Endothelial cell (in vitro differentiated cells): ENCODE results near the gene C3orf18. TPM values are rescaled to one million over a fixed set of nuclear protein-coding genes. Genes with fewer than 3 reads are reported as not detected.

Source experiments
- DNase-seq: peaks from one replicate; pipeline ENCODE4 v3.0.0; 2021; ENCODE audit warnings: low spot score
- H3K27ac Mint-ChIP-seq: one replicate; pipeline ENCODE4 v1.8.0; 2021; ENCODE audit warnings: mixed read lengths, inconsistent platforms; ENCODE audit not compliant: unreplicated experiment
- H3K27me3 Mint-ChIP-seq: one replicate; pipeline ENCODE4 v1.8.0; 2021; ENCODE audit warnings: mild to moderate bottlenecking, moderate library complexity, mixed read lengths, inconsistent platforms; ENCODE audit not compliant: unreplicated experiment
- H3K36me3 Mint-ChIP-seq: one replicate; pipeline ENCODE4 v1.8.0; 2021; ENCODE audit warnings: mild to moderate bottlenecking, low read depth, mixed read lengths, inconsistent platforms; ENCODE audit not compliant: unreplicated experiment
- H3K4me1 Mint-ChIP-seq: one replicate; pipeline ENCODE4 v1.8.0; 2021; ENCODE audit warnings: mild to moderate bottlenecking, mixed read lengths, inconsistent platforms; ENCODE audit not compliant: unreplicated experiment
- H3K4me3 Mint-ChIP-seq: one replicate; pipeline ENCODE4 v1.8.0; 2021; ENCODE audit warnings: mild to moderate bottlenecking, mixed read lengths, inconsistent platforms; ENCODE audit not compliant: unreplicated experiment
- H3K9me3 Mint-ChIP-seq: one replicate; pipeline ENCODE4 v1.8.0; 2021; ENCODE audit warnings: mixed read lengths, inconsistent platforms; ENCODE audit not compliant: unreplicated experiment
- CTCF ChIP-seq: fragments of 200-600 bp; sonication (generic); IDR thresholded peaks from one replicate; pipeline ENCODE4 v1.5.0; 2021; ENCODE audit warnings: antibody characterized with exemption; ENCODE audit not compliant: unreplicated experiment
- total RNA-seq: library from RNA; stranded (reverse); fragmentation: NEBNext Ultra II Directional; extraction: Animal tissue kit (Norgen Biotek cat#: 25700); gene quantifications from one replicate; pipeline ENCODE4 v1.2.1, GENCODE V29; 2021; ENCODE audit not compliant: unreplicated experiment

Gene C3orf18
- total RNA-seq, 1 donor from 2014 or later = 4.0 TPM

- no peaks in the 10 kb centered on the region for H3K36me3 Mint-ChIP-seq
- peaks cover 3% of the 10 kb centered on the region for H3K27me3 Mint-ChIP-seq
- no peak for DNase-seq
- no peak for TF ChIP-seq CTCF
- H3K27ac Mint-ChIP-seq = no peak overlapping the region
- H3K4me3 Mint-ChIP-seq = no peak overlapping the region
- no peaks in the 10 kb centered on the region for H3K9me3 Mint-ChIP-seq
- H3K4me1 Mint-ChIP-seq = no peaks in the 10 kb centered on the region
Observed at GRCh38 chr3:50549226-50549625, 18.3 kb downstream of the C3orf18 start.

- Mint-ChIP-seq H3K9me3 (no peaks in the 10 kb centered on the region), H3K36me3 (no peaks in the 10 kb centered on the region), H3K4me3 (no peak overlapping the region), H3K4me1 (peaks cover 5% of the 10 kb centered on the region), H3K27ac (no peak overlapping the region), H3K27me3 (peaks cover 5% of the 10 kb centered on the region)
- TF ChIP-seq CTCF = no peak
- no peak for DNase-seq
Observed at GRCh38 chr3:50545781-50546180, 21.8 kb downstream of the C3orf18 start.

GRCh38 chr3:50542177-50543034 lies 25.1 kb downstream of the C3orf18 start:
- peaks cover 6% of the 10 kb centered on the region for H3K27me3 Mint-ChIP-seq
- no peaks in the 10 kb centered on the region for H3K36me3 Mint-ChIP-seq
- H3K4me3 Mint-ChIP-seq = no peak overlapping the region
- DNase-seq = peak; percentile 84
- H3K27ac Mint-ChIP-seq = no peak overlapping the region
- peak; percentile 88 for TF ChIP-seq CTCF
- H3K9me3 Mint-ChIP-seq = no peaks in the 10 kb centered on the region
- H3K4me1 Mint-ChIP-seq = peaks cover 16% of the 10 kb centered on the region

GRCh38 chr3:50539356-50540286 lies 27.9 kb downstream of the C3orf18 start:
- Mint-ChIP-seq H3K27ac (no peak overlapping the region), H3K36me3 (no peaks in the 10 kb centered on the region), H3K4me3 (no peak overlapping the region), H3K27me3 (peaks cover 8% of the 10 kb centered on the region), H3K9me3 (no peaks in the 10 kb centered on the region), H3K4me1 (peaks cover 18% of the 10 kb centered on the region)
- no peak for TF ChIP-seq CTCF
- no peak for DNase-seq
